Measurements from ENCODE around the gene TTC17. TPM values are rescaled to one million over a fixed set of nuclear protein-coding genes. Genes with fewer than 3 reads are reported as not detected.

TTC17 gene
- total and polyA plus RNA-seq, 2 of the 8 experiments (the other 6 are each of a cell fraction or from before 2014, with no cell fraction given), result 65.1 to 80.1 TPM

- TF ChIP-seq CHD7 (IDR thresholded peaks at IDR 0.05; ENCODE audit: insufficient replicate concordance, low read length) (no peak), CBX8 (IDR thresholded peaks at IDR 0.05; ENCODE audit: borderline replicate concordance, low read depth, low read length) (no peak), JUND (IDR thresholded peaks at IDR 0.05; ENCODE audit: low read length) (no peak)
These were observed 23.9 kb downstream of the TTC17 start (continued) for GRCh38 chr11:43382614-43383013.

Data from H1 (cell line).